Ascending aorta (tissue), 2 donors: ENCODE results near the gene NTNG2. TPM values are rescaled to one million over a fixed set of nuclear protein-coding genes. Genes with fewer than 3 reads are reported as not detected.

Experiments
- DNase-seq, 2 donors: peaks; one replicate each; pipeline ENCODE4 v3.0.0-alpha.2; 2019; ENCODE audit warnings: low spot score in 2 of 2
- H3K27ac ChIP-seq, 2 donors: fragments of 200-600 bp; sonication (generic); one replicate each; pipeline ENCODE4 v1.5.1; 2016 to 2017; ENCODE audit warnings: mild to moderate bottlenecking in 1 of 2
- H3K27me3 ChIP-seq: fragments of 200-600 bp; sonication (generic); one replicate; pipeline ENCODE4 v1.5.1; 2017
- H3K36me3 ChIP-seq, 2 donors: fragments of 200-600 bp; sonication (generic); one replicate each; pipeline ENCODE4 v1.5.1; 2016
- H3K4me1 ChIP-seq, 2 donors: fragments of 200-600 bp; sonication (generic); one replicate each; pipeline ENCODE4 v1.5.1; 2016 to 2017; ENCODE audit warnings: mild to moderate bottlenecking in 1 of 2
- H3K4me3 ChIP-seq, 2 donors: fragments of 200-600 bp; sonication (generic); one replicate each; pipeline ENCODE4 v1.5.1; 2016 to 2017; ENCODE audit warnings: mild to moderate bottlenecking in 1 of 2
- H3K9me3 ChIP-seq, 2 donors: fragments of 200-600 bp; sonication (generic); one replicate each; pipeline ENCODE4 v1.5.1; 2016
- intact Hi-C: fragments of 100-400 bp; cut with DNase I; formaldehyde crosslinking; loops from one replicate; pipeline ENCODE4 v1.15.1; 2023
- total RNA-seq: library from RNA; depleted of rRNA; stranded (reverse); fragments of >200 nt; gene quantifications from one replicate; pipeline ENCODE4 v1.1.0, GENCODE V29; 2016
- TF ChIP-seq, protein P1 (sequence below), 3 experiments: fragments of 200-600 bp in 2 of 3; fragments of 450-650 bp in 1 of 3; sonication (generic) in 2 of 3; IDR thresholded peaks; one replicate each; pipeline ENCODE4 v1.5.1; 2016 to 2019; ENCODE audit warnings: antibody characterized with exemption in 3 of 3, mild to moderate bottlenecking in 1 of 3, moderate library complexity in 1 of 3

NTNG2 gene
- total RNA-seq, 1 donor from 2014 or later, result 5.9 TPM

DNA sequence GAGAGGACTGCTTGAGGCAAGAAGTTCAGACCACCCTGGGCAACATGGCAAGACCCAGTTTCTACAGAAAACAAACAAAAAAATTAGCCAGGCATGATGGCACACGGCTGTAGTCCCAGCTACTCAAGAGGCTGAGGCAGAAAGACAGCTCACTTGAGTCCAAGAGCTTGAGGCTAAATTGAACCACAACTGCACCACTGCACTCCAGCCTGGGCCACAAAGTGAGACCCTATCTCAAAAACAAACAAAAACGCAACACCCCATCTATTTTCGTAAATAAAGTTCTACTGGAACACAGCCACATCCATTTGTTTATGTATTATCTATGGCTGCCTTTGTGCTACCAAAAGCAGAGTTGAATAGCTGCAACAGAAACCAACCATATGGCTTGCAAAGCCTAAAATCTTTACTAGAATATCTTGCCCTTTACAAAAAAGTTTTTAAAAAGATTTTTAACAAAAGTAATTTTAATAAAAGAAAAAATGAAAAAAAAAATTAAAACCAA lies 125.5 kb downstream of the NTNG2 start:
- Histone ChIP-seq H3K4me1 (no peaks in the 10 kb centered on the region), H3K36me3 (peaks cover 49 to 79% of the 10 kb centered on the region in 2 donors), H3K4me3 (no peak overlapping the region), H3K9me3 (no peaks in the 10 kb centered on the region), H3K27ac (no peak overlapping the region), H3K27me3 (no peaks in the 10 kb centered on the region)
- no peak for DNase-seq
- intact Hi-C loops, result no loop called here
- TF ChIP-seq, protein P1, sequence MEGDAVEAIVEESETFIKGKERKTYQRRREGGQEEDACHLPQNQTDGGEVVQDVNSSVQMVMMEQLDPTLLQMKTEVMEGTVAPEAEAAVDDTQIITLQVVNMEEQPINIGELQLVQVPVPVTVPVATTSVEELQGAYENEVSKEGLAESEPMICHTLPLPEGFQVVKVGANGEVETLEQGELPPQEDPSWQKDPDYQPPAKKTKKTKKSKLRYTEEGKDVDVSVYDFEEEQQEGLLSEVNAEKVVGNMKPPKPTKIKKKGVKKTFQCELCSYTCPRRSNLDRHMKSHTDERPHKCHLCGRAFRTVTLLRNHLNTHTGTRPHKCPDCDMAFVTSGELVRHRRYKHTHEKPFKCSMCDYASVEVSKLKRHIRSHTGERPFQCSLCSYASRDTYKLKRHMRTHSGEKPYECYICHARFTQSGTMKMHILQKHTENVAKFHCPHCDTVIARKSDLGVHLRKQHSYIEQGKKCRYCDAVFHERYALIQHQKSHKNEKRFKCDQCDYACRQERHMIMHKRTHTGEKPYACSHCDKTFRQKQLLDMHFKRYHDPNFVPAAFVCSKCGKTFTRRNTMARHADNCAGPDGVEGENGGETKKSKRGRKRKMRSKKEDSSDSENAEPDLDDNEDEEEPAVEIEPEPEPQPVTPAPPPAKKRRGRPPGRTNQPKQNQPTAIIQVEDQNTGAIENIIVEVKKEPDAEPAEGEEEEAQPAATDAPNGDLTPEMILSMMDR (IDR thresholded peaks at IDR 0.05), result no peak

DNA sequence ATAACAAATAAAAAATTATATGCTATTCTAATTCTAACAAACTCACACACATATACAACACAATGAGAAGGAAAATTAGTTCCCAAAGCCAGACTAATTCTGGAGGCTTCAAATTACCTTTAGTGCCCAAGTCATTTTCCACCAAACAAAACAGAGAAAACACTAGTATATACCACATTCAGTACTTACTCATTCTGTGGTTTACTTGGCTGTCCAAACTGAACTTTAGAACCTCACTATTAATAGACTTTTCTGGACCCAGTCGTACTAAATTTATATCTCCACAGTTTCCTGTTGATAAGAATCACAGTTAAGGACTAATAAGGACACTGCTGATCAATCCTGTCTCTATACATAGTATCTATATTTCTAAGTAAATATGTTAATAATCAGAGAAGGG lies 126.5 kb downstream of the NTNG2 start:
- TF ChIP-seq, protein P1 (IDR thresholded peaks at IDR 0.05), result no peak
- intact Hi-C loops, result no loop called here
- H3K4me1 ChIP-seq, result no peaks in the 10 kb centered on the region
- no peak overlapping the region for H3K4me3 ChIP-seq
- no peaks in the 10 kb centered on the region for H3K27me3 ChIP-seq
- no peaks in the 10 kb centered on the region for H3K9me3 ChIP-seq
- H3K27ac ChIP-seq, result peak overlapping the region in 1 of 2 donors; percentile 32
- DNase-seq, result no peak
- H3K36me3 ChIP-seq, result peaks cover 39 to 71% of the 10 kb centered on the region in 2 donors

DNA sequence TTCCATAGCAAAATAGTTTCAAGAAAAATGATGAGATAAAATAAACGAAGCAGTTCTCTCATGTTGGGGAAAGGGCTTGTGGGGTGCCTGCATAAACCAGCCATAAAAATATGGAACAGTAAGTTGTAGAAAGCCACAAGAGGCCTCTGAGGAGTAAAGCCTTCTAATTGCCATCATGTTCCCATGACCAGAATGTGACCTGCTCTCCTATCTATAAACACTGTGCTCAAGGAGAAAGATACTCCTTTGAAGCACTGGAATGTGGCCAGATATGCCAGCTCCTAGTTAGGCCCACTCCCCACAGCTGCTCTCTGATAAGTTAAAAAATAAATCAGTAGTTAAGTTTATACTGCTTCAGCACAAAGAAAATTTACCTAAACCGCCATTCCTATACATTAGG lies 127.1 kb downstream of the NTNG2 start:
- H3K9me3 ChIP-seq, result no peaks in the 10 kb centered on the region
- H3K4me3 ChIP-seq, result no peak overlapping the region
- H3K4me1 ChIP-seq, result no peaks in the 10 kb centered on the region
- H3K27ac ChIP-seq, result peak overlapping the region in 1 of 2 donors; percentile 32
- TF ChIP-seq, protein P1 (IDR thresholded peaks at IDR 0.05), result no peak
- intact Hi-C loops, result no loop called here
- no peak for DNase-seq
- H3K36me3 ChIP-seq, result peaks cover 34 to 72% of the 10 kb centered on the region in 2 donors
- H3K27me3 ChIP-seq, result no peaks in the 10 kb centered on the region

DNA sequence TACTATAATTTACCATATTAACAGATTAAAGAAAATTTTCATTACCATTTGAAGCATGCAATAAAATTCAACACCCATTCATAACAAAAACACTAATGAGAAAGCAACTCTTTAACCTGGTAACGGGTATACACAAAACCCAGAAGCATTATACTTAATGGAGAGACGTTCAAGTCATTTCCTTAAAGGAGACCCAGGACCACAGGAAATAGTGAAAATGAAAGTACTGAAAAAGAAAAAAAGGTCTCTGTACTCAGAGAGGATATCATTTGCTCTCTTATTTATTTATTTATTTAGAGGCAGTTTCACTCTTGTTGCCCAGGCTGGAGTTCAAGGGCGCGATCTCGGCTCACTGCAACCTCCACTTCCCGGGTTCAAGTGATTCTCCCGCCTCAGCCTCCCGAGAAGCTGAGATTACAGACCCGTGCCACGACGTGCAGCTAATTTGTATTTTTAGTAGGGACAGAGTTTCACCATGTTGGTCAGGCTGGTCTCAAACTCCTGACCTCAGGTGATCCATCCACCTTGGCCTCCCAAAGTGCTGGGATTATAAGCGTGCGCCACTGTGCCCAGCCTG lies 131.4 kb downstream of the NTNG2 start:
- TF ChIP-seq, protein P1 (IDR thresholded peaks at IDR 0.05), result no peak
- Histone ChIP-seq H3K27me3 (no peaks in the 10 kb centered on the region), H3K36me3 (peaks cover 38 to 70% of the 10 kb centered on the region in 2 donors), H3K4me3 (no peak overlapping the region), H3K27ac (no peak overlapping the region), H3K9me3 (no peaks in the 10 kb centered on the region), H3K4me1 (no peaks in the 10 kb centered on the region)
- DNase-seq, result no peak
- intact Hi-C loops, result no loop called here

Other genes with a start within 250 kb of the NTNG2 start
- gene MED27, start 82.2 kb upstream of the NTNG2 start, total RNA-seq, result 19.4 TPM
- gene SETX, start 192.9 kb downstream of the NTNG2 start, total RNA-seq, result 31.2 TPM
- 2.3 TPM for gene TTF1, start 244.8 kb downstream of the NTNG2 start, total RNA-seq
- gene CFAP77, start 248.2 kb downstream of the NTNG2 start, total RNA-seq, result not detected